ENCODE measurements around the gene FERMT1.
"Not testable (repeated sequence)": the region's sequence is repeated elsewhere in the genome, so short reads cannot be mapped to it uniquely, and the experiment has no call there.

FERMT1 gene

GRCh38 chr20:6044115-6044514 lies 78.7 kb downstream of the FERMT1 start:
- in situ Hi-C loops (cut with MboI; ENCODE audit: low sequenced_read_pairs): no loop called here

GRCh38 chr20:6041808-6042265 lies 81.0 kb downstream of the FERMT1 start:
- in situ Hi-C loops (cut with MboI; ENCODE audit: low sequenced_read_pairs): no loop called here

- in situ Hi-C loops (cut with MboI; ENCODE audit: low sequenced_read_pairs): no loop called here
Observed at GRCh38 chr20:6040958-6041807, 81.6 kb downstream of the FERMT1 start.

GRCh38 chr20:6040540-6040939 lies 82.3 kb downstream of the FERMT1 start:
- in situ Hi-C loops (cut with MboI; ENCODE audit: low sequenced_read_pairs): no loop called here

- in situ Hi-C loops (cut with MboI; ENCODE audit: low sequenced_read_pairs): no loop called here
Observed at GRCh38 chr20:6039766-6040165, 83.1 kb downstream of the FERMT1 start.

- in situ Hi-C loops (cut with MboI; ENCODE audit: low sequenced_read_pairs): no loop called here
Observed at GRCh38 chr20:6038256-6038655, 84.6 kb downstream of the FERMT1 start.

GRCh38 chr20:6037082-6037481 lies 85.7 kb downstream of the FERMT1 start:
- in situ Hi-C loops (cut with MboI; ENCODE audit: low sequenced_read_pairs): no loop called here

- in situ Hi-C loops (cut with MboI; ENCODE audit: low sequenced_read_pairs): no loop called here
Observed at GRCh38 chr20:6036213-6036612, 86.6 kb downstream of the FERMT1 start.

GRCh38 chr20:6034134-6034969 lies 88.5 kb downstream of the FERMT1 start:
- in situ Hi-C loops (cut with MboI; ENCODE audit: low sequenced_read_pairs): no loop called here

GRCh38 chr20:6032907-6033306 lies 89.9 kb downstream of the FERMT1 start:
- in situ Hi-C loops (cut with MboI; ENCODE audit: low sequenced_read_pairs): not testable (repeated sequence)

- in situ Hi-C loops (cut with MboI; ENCODE audit: low sequenced_read_pairs): no loop called here
Observed at GRCh38 chr20:6030453-6031080, 92.3 kb downstream of the FERMT1 start.

- in situ Hi-C loops (cut with MboI; ENCODE audit: low sequenced_read_pairs): no loop called here
Observed at GRCh38 chr20:6029538-6029937, 93.3 kb downstream of the FERMT1 start.

GRCh38 chr20:6028818-6029217 lies 94.0 kb downstream of the FERMT1 start:
- in situ Hi-C loops (cut with MboI; ENCODE audit: low sequenced_read_pairs): no loop called here

- in situ Hi-C loops (cut with MboI; ENCODE audit: low sequenced_read_pairs): no loop called here
Observed at GRCh38 chr20:6026051-6026450, 96.8 kb downstream of the FERMT1 start.
